Stimulated activated CD8-positive, alpha-beta memory T cell treated with anti-CD3 and anti-CD28 coated beads, Interleukin-7, amount 100 ng/mL, for 1 hour (primary cell): ENCODE data around the gene HSBP1L1.
A peak's percentile ranks its signal among the peaks of the same experiment; 100 is the strongest.

Experiments used
- DNase-seq, 2 donors: peaks; one replicate each; pipeline ENCODE4 v3.0.0-alpha.2; 2020; ENCODE audit warnings: low read depth in 2 of 2

The HSBP1L1 gene

DNA sequence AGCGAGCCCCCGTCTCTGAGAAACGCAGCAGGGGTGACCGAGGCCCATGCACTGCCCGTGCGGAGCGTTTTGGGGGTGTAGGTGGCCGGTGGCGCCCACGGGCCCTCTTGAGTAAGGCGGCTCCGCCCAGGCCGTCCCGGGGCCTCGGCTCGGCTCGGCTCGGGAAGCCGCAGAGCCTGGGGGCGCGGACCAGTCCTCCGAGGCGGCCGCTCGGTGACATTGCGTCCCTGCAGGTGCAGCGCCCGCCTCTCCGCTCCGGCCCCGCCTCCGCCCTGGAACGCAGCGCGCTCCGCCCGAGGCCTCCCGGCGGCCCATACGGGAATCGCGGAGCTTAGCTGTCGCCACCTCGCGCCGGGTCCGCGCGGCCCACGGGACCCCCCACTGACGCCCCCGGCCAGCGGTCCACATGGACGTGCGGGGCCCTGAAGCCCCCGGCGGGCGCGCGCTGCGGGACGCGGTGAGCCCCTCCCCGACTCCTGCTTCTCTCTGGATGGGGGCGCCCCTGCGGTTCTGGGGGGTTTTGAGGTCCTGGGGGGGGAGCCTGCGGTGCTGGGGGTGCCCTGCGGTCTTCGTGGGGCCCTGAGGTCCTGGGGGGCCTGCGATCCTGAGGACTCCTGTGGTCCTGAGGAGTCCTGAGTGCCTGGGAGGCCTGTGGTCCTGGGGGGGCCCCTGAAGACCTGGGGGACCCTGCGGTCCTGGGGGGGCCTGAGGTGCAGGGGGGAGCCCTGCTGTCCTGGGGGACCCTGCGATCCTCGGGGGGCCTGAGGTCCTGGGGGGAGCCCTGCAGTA is at the start of gene HSBP1L1:
Gene HSBP1L1, plus strand, starts transcription at position 314 of the 789 bp plus-strand sequence. Its CDS starts 93 bp downstream, at position 407.
- peak in 1 of 2 donors; percentile 31 for DNase-seq

DNA sequence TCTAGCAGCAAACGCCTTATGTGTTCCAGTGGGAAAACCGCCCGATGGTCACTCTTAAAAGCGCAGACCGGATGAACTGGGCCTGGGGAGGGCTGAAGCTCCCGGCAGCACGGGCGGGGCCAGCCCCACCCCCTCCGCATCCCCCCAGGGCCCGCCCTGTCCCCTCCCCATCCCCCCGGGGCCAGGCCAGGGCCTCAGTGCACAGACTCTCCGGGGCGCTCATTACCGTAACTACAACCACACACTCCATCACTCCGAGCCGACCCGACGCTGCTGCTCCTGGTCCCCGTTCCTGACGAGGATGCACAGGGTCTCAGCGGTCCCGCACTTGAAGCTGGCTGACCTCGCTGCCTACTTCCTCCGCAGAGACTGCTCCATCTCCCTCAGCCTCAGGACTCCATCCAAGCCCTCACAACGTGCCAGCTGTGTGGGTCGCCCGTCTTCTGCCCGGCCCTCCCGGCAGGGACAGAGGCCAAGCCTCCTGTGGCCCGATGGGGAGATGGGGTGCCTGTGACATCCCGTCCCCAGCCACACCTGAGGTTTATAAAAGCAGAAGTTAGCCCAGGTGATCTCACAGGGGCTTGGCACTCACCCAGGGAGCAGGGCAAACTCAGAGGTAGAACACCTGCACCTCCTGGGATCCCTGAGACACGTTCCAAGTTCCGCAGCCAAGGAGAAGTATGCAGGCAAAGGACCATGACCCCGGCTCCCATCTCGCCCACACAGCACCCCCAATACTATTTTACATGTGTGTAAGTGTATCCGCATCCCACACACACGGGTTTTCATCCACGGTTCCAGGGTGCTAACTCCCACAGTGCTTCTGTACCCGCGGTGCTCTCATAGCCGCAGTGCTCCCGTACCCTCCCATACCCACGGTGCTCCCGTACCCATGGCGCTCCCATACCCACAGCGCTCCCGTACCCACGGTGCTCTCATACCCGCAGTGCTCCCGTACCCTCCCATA is 49.0 kb upstream of the HSBP1L1 start:
- no peak for DNase-seq

DNA sequence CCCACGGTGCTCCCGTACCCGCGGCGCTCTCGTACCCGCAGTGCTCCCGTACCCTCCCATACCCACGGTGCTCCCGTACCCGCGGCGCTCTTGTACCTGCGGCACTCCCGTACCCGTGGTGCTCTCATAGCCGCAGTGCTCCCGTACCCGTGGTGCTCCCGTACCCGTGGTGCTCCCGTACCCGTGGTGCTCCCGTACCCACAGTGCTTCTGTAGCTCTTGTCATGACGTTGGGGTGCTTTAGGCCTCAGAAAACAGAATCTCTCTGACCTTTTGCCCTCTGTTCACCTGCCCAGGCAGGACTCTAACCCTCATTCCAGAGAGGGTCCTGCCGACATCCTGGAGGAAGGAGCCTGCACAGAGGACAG is 48.3 kb upstream of the HSBP1L1 start:
- DNase-seq, result no peak

DNA sequence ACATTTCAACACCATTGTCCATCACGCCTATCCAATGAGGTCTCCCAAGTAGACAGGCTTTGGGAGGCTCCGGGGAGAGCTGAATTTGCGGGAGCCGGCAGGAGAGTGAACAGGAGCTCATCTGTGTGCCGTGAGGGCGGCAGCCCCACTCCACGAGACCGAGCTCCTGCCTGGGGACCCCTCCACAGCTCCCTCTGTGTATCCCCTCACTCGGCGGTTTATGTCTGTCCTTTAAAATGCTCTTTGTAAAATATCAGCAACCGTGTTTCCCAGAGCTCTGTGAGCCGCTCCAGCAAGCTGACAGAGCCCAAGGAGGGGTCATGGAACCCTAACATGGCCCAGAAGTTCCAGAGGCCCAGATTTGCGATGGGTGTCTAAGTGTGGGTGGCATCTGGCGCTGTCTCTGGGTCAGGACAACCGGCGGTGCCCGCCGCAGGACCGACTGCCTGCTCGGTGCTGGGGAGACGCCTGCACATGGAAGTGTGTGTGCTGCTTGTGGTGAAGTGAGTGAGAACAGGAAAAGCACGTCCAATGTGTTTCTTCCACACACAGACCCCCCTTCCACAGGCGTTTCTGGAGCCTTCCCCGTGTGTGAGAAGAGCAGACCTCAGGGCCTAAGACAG is 47.8 kb upstream of the HSBP1L1 start:
- no peak for DNase-seq

DNA sequence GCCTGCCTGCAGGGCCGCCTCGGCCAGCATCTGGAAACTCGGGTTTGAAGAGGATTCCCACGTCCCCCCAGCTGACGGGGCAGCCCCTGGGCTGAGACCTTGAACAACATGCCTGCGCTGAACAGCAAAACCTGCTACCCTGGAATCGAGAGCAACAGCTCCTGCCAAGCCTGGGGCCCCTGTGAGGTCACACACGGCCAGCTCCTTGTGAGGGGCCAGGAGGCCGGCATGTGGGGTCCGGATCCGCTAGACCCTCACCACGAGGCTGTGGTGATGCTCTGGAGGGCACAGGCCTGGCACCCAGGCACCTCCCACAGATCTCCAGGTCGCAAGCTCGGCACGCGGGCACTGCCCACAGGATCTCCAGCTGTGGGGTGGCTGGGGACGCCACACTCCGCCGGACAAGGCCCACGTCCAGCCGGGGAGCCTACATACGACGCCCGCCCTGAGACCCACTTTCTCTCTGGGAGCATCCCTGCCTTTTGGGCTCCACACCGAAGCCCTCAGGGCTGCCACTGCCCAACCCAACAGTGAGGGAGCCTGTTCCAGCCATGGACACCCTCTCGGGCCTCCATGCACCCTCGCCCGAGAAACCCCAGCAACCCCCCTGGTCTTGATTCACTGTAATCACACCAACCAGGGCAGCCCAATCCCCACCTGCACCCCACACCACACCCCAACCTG is 47.1 kb upstream of the HSBP1L1 start:
- DNase-seq, result no peak

DNA sequence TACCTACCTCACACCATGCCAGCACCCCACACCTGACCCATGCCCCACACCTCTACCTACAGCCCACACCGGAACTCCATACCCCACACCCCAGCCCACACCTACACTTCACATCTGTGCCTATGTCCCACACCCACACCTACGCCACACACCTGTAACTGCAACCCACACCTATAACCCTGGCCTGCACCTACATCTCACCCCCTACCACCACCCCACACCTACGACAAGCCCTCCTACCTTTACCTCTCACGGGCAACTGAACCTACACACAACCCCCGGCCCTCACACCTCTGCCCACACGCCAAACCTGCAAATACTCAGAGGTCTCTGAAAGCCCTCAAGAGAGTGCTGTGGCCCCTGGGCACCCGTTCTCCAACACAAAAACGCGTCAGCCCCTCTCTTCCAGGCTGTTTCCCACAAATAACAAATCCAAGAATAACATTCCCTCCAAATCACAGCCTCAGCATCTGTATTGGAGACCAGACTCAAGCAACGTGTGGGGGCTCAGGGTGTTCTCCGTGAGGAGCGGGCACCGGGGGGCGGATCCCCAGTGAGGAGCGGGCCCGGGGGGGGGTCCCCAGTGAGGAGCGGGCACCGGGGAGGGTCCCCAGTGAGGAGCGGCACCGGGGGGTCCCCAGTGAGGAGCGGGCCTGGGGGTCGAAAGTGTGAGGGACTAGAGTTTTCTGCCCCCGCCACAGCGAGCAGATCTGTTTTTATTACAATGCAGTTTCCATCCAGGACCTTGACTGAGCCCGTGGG is 46.4 kb upstream of the HSBP1L1 start:
- DNase-seq, result no peak

DNA sequence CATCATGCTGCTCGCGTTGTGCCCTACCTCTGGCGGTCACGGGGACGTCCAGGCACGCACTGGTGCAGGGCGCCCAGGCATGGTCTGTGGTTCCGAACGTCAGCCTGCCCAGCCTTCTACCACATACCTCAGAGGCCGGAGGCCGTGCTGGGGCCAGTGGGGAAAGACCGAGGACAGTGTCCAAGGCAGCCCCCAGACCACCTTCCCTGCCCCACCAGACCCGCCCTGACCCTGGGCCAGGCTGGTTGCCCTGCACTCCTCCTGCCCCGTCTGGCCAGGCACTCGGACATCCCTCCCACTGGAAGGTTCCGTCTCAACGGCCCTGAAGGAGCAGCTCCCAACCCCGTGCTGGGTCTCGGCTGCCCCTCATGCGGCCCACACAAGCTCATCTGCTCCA is 45.8 kb upstream of the HSBP1L1 start:
- DNase-seq, result no peak

DNA sequence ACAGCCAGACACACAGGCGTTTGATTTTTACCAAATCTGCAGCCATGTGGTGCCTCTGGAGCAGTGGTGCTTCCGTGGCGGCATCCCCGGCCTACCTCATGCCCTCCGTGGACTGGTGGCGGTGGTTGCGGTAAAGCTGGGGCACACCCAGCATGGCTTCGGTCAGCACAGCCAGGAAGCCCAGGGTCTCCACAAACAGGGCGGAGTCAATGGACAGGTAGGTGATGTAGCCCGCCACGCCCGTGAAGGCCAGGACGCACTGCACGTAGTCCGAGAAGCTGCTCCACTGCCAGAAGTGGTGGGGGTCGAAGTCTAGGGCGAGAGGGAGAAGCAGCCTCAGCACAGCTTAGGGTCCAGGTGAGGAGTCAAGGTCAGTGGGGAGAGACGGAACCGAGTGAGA is 45.4 kb upstream of the HSBP1L1 start:
- no peak for DNase-seq

DNA sequence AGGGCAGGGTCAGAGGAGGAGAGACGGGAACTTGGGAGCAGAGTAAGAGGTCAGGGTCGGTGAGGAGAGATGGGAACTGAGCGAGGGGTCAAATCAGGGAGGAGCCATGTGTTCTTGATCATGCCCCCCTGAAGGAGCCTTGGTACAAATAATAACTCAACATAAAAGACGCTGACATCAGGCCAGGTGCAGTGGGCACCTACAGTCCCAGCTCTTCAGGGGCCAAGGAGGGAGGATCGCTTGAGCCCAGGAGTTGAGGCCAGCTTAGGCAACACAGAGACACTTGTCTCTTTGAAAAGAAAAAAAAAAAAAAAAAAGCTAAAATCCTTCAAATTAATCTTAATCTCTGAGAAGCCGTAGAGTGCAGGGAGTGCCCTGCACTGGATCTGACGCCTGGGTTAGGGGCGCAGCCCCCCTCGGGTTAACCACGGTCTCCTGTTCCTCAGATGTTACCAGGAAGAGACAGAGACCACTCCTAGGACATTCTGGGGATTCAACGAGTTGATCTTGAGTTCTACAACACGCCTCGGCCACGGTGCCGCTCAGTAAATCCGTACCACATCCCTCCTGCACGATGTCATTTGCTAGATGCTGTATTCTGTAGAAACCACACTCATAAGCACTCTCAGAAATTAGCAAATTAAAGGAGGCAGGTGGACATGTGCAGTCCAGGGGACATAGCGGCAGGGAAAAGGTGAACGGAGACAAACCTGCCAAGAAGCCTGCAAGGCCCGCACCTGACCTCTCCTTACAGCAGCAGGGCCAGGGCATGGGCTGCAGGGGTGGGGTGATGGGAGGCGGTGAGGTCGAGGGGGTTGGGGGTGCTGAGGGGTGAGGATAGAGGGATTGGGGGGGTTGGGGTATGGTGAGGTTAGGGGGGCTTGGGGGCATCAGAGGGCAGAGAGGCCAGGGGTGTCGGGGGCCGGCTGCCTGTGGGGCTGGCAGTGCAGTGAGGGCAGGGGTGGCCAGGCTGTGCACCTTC is 42.2 kb upstream of the HSBP1L1 start:
- no peak for DNase-seq

DNA sequence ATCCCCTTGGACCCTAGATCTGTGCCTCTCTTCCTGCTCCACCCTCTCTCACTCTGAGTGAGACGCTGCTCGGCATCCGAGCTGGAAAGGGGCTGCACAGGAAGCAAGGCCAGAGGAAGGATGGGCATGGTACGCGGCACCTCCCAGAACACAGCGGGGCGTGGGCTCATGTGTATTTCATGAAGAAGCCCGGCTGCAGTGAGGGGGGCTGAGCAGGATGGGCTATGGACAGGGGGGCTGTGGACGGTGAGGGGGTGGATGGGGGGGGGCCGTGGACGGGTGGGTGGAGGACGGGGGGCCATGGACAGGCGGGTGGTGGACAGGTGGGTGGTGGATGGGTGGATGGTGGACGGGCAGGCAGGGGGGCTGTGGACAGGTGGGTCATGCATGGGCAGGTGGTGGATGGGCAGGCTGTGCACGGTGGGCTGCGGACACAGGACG is 41.5 kb upstream of the HSBP1L1 start:
- no peak for DNase-seq

DNA sequence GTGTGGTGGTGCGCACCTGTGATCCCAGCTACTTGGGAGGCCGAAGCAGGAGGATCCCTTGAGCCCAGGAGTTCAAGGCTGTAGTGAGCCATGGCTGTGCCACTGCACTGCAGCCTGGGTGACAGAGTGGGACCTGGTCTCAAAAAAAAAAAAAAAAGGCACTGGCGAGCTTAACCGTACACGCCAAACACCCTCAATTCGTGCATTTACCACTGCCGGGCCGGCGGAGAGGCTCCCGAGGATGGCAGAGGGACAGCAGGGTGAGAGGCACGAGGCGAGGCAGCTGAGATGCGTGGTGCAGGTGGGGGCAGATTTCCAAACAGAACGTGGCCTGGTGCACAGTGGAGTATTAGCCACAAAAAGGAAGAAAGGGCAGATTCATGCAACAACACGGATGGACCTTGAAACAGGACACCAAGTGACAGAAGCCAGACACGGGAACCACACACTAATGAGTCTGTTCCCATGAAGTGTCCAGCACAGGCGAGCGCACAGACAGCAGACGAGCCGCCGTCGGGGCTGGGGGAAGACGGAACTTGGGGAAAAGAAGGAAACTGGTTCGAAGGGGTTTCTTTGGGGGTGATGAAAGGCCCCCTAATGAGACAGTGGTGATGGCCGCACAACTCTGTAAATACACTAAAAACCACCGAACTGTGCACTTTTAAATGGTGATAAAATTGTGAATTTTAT is 40.4 kb upstream of the HSBP1L1 start:
- no peak for DNase-seq

DNA sequence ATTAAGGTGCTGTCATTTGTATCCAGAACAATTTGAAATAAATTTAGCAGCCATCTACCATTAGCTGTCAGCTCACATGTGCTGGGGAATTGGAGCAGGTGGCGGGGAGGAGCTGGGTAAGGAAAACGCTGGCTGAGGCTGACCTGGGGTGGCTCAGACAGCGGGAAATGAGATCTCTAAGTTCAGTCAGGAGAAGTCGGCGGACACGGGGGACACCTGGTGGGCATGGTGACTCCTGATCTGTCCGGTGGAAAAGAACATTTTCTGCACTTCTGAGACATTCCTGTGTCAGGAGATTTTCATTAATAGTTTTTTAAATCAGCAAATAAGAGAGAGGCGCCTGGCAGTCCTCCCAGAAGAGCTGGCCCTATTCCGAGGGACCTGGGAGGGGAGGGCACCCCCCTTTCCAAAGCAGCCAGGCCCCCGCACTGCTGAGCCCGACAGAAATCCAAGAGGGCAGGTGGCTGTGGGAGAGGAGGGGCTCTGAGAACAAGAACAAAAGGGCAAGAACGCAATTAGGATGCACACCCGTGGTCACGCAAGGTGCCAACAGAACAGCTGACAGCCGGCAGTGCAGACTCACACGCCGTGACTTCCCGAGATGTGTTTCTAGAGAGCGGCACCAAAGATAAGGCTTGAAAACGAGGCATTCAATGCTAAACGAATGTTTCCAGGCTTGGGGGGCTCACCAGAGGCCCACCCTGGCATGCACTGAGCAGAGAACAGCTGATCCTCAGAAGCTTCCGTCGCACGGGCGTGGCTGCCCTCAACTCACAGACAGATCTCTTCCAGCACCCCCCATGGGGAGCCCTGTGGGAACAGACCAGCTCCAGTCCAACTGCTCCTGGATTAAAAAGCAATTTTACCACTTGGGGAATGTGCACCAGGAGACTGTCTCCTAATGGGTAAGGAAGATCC is 39.4 kb upstream of the HSBP1L1 start:
- no peak for DNase-seq

DNA sequence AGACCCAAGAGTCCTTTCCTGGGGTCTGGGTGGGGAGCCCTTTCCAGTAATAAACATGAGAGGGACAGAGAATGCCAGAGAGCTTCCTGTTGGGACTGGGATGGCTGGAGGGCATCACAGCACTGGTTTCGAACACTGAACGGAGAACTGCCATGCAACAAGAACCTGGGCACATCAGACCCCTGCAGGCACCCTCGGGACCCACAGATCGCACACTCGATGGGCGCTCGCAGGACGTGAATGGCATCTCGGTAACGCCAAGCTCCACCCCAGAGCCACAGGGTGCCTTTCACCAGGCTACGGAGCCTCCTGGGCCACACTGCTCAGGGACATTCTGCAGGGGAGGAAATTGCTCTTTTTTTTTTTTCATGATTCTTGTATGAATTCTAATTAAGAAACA is 38.1 kb upstream of the HSBP1L1 start:
- no peak for DNase-seq

DNA sequence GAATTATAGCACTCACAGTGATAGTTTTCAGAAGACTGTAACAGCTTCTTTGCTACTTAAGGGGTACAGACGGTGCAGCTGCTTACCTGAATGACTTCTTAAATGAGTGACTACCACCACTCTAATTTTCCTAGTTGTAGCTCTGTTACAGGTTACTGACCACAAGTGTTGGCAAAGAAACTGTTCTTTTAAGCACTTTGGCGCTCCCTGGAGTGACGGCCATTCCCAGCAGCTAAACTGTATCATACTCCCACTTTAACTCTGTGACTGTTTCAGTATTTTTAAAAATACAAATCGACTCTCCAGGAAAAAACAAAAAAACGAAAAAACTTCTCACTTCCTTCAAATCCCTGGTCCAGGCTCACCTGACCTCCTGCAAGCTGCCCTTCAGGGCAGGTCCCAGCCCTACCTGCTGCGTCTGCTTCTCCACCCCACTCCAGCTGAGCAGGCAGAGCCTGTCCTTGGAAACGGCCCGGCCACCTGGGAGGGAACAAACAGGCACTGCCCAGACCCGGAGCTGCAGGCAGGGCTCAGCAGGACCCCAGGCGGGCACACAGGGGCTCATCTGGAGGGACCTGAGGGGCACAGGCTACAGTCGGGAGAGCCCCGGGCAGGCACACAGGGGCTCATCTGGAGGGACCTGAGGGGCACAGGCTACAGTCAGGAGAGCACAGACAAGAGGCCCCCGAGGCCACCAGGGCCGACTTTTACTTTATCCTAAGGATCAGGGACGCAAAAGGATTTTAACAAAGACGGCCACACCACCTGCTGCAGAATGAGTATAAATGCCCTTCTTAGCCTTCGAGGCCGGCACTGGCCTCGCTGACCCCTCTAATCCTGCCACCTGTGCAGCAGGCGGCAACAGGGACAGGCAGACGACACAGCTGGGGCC is 37.5 kb upstream of the HSBP1L1 start:
- DNase-seq, result no peak

DNA sequence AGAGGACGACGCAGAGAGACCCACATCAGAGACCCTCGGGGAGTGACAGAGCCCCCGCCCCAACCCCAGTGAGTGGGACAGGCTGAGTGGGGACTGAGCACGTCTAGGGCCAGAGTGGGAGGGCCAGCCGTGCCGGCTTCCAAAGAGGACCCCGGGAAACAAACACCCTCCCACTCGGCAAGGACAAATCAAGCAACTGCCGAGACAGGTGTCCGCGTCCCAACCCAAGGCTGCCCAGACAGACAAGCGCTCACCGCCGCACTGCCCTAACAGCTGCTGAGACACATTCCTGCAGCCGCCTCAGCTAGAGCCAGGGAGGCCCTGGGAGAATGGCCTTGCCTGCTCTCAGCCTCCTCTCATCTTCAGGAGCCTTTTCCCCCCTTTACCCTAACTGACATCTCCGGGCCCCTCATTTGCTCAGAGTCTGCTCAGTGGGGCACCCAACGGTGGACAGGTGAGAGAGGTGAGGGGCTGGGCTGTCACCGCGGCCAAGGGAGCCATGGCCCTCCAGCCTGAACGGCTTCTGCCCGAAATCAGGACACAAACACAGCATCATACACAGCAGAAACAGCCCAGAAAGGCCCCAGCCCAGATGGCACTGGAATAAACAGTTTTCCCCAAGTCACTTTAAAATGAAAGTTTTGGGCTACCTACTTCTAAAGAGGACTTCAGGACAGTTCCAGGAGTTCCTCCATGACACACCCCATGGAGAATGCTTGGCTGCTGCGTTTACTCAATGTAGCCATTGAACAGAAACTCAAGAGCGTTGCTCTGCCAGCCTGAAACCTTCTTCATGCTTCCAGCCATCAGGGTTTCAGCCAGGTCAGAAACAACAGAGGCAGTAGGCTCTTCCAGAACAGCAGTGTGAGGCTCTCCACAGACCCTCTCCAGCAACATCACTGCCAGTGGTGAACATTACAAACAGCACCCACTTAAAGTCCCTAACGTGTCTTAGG is 36.6 kb upstream of the HSBP1L1 start:
- DNase-seq, result no peak

DNA sequence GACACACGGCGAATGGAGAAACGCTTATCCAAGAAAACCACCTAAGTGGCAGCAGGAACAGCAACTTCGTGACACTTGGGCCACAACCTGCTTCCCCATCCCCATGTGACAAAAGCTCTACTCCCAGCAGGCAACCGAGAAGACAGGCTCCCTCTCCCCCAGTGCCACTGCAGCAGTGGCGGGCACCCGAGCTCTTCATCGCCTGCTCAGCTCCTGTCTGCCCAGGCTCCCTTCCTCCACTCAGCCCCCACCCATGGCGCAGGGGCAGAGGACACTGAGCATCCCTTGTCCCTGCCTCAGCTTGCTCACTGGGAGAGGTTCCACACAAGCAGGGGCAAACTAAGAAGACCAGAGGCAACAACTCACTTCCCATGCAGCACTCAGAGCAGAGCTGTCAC is 35.9 kb upstream of the HSBP1L1 start:
- no peak for DNase-seq
